Hematopoietic multipotent progenitor cell treated with erythropoietin and hydrocortisone succinate and interleukin-3 and kit ligand, for 17 days (in vitro differentiated cells): Measurements from ENCODE around the gene BMP2.

Experiments
- DNase-seq: peaks from one replicate; pipeline ENCODE4 v3.0.0-alpha.2; 2015; ENCODE audit warnings: low spot score

BMP2 gene

DNA sequence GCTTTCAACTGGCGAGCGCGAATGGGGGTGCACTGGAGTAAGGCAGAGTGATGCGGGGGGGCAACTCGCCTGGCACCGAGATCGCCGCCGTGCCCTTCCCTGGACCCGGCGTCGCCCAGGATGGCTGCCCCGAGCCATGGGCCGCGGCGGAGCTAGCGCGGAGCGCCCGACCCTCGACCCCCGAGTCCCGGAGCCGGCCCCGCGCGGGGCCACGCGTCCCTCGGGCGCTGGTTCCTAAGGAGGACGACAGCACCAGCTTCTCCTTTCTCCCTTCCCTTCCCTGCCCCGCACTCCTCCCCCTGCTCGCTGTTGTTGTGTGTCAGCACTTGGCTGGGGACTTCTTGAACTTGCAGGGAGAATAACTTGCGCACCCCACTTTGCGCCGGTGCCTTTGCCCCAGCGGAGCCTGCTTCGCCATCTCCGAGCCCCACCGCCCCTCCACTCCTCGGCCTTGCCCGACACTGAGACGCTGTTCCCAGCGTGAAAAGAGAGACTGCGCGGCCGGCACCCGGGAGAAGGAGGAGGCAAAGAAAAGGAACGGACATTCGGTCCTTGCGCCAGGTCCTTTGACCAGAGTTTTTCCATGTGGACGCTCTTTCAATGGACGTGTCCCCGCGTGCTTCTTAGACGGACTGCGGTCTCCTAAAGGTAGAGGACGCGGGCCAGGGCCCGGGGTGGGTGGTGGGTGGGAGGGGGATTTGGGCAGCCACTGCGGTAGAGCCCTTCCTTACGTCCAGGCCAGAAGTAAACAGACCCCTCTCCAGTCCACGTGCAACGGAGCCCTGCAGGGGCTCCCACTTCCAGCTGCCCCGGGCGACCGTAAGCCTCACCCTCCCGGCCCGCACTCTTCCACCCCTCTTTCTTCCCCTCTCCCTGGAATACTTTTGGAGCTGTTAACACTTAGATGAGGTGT is 998 bp downstream of the BMP2 start:
- DNase-seq: no peak

DNA sequence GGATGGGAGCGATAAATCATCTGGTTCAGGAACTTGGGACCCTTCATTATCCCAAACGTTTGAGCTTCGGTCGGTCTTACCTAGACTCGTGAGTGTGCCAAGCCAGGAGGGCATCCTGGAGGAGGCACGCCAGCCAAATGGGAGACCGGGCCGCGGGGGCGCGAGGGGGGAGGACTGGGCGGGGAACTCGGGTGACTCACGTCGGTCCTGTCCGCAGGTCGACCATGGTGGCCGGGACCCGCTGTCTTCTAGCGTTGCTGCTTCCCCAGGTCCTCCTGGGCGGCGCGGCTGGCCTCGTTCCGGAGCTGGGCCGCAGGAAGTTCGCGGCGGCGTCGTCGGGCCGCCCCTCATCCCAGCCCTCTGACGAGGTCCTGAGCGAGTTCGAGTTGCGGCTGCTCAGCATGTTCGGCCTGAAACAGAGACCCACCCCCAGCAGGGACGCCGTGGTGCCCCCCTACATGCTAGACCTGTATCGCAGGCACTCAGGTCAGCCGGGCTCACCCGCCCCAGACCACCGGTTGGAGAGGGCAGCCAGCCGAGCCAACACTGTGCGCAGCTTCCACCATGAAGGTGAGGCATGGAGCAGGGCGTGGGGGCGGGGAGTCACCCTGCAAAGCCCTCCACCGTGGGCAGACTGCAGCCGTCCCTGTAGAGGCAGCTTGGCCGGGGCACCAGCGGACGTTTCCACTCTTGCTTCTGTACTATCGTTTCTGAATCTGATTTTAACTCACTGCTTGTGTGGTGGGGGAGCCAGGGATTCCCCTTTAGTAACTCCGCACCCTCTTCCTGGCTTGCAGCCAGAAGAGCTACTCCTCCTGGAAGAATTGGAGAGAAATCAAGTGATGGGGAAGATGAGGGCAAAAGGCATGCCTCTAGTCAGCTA is 2.7 kb downstream of the BMP2 start:
- no peak for DNase-seq

- DNase-seq: no peak
Measured at GRCh38 chr20:6770786-6771100, 3.3 kb downstream of the BMP2 start.

- DNase-seq: no peak
Measured at GRCh38 chr20:6780433-6781190, 13.1 kb downstream of the BMP2 start.

- no peak for DNase-seq
Measured at GRCh38 chr20:6783752-6784151, 16.3 kb downstream of the BMP2 start.

GRCh38 chr20:6784210-6784631 is 16.7 kb downstream of the BMP2 start:
- DNase-seq: no peak

GRCh38 chr20:6784767-6785166 is 17.3 kb downstream of the BMP2 start:
- DNase-seq: no peak

GRCh38 chr20:6786548-6786947 is 19.1 kb downstream of the BMP2 start:
- no peak for DNase-seq

GRCh38 chr20:6792789-6793188 is 25.3 kb downstream of the BMP2 start:
- no peak for DNase-seq

- no peak for DNase-seq
Measured at GRCh38 chr20:6802227-6802626, 34.7 kb downstream of the BMP2 start.

DNA sequence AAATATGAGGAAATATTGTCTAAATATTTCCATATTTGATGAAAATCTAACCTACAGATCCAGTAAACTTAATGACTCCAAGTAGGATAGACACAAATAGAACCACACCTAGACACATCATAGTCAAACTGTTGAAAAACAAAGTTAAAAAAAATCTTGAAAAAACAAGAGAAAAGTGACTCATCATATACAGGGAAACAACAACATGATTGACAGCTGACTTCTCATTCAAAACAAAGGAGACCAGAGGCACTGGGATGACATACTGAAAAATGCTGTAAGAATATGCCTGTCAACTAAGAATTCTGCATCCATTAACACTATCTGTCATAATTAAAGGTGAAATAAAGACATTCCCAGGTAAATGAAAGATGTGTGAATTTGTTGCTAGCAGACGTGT is 38.8 kb downstream of the BMP2 start:
- no peak for DNase-seq

- DNase-seq: no peak
Measured at GRCh38 chr20:6811262-6812035, 44.0 kb downstream of the BMP2 start.

GRCh38 chr20:6812530-6812929 is 45.0 kb downstream of the BMP2 start:
- DNase-seq: no peak

GRCh38 chr20:6814945-6815344 is 47.5 kb downstream of the BMP2 start:
- DNase-seq: no peak

GRCh38 chr20:6818033-6818808 is 50.7 kb downstream of the BMP2 start:
- no peak for DNase-seq

- DNase-seq: no peak
Measured at GRCh38 chr20:6819599-6819998, 52.1 kb downstream of the BMP2 start.

- no peak for DNase-seq
Measured at GRCh38 chr20:6824401-6824800, 56.9 kb downstream of the BMP2 start.

DNA sequence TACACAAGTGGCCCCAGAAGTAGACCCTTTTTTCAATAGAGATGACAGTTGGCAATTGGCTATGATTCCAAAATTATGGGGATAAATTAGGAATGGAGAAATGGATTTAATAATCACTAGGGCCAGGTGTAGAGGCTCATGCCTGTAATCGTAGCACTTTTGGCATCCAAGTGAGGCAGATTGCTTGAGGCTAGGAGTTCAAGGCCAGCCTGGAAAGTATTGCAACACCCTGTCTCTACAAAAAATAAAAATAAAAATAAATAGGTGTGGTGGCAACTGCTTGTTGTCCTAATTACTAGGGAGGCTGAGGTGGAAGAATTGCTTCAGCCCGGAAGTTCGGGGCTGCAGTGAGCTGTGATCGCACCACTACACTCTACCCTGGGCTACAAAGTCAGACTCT is 60.0 kb downstream of the BMP2 start:
- no peak for DNase-seq

- DNase-seq: peak; percentile 13
Measured at GRCh38 chr20:6828794-6829423, 61.4 kb downstream of the BMP2 start.

GRCh38 chr20:6829510-6830116 is 62.1 kb downstream of the BMP2 start:
- DNase-seq: no peak
